Ishikawa (cell line): ENCODE measurements around the gene SLC25A26.

Experiments used
- CEBPB ChIP-seq: IDR thresholded peaks from 2 replicates; pipeline ENCODE4 v1.6.1; 2012
- CREB1 ChIP-seq: IDR thresholded peaks from 2 replicates; pipeline ENCODE4 v1.6.1; 2012; ENCODE audit warnings: low read depth
- EGR1 ChIP-seq: IDR thresholded peaks from 2 replicates; pipeline ENCODE4 v1.6.1; 2012
- EP300 ChIP-seq: IDR thresholded peaks from 2 replicates; pipeline ENCODE4 v1.6.1; 2012; ENCODE audit warnings: borderline replicate concordance
- FOXM1 ChIP-seq: IDR thresholded peaks from 2 replicates; pipeline ENCODE4 v1.6.1; 2012; ENCODE audit warnings: low read depth, borderline replicate concordance
- MAX ChIP-seq: IDR thresholded peaks from 2 replicates; pipeline ENCODE4 v1.6.1; 2012
- NFIC ChIP-seq: IDR thresholded peaks from 2 replicates; pipeline ENCODE4 v1.6.1; 2012
- RAD21 ChIP-seq: IDR thresholded peaks from 2 replicates; pipeline ENCODE4 v1.6.1; 2012; ENCODE audit warnings: low read depth
- REST ChIP-seq: IDR thresholded peaks from 2 replicates; pipeline ENCODE4 v1.6.1; 2012; ENCODE audit warnings: low read depth, mild to moderate bottlenecking
- TAF1 ChIP-seq: IDR thresholded peaks from 2 replicates; pipeline ENCODE4 v1.6.1; 2012; ENCODE audit warnings: low read depth, mild to moderate bottlenecking
- TCF12 ChIP-seq: IDR thresholded peaks from 2 replicates; pipeline ENCODE4 v1.6.1; 2012; ENCODE audit warnings: low read depth
- TEAD4 ChIP-seq: IDR thresholded peaks from 2 replicates; pipeline ENCODE4 v1.6.1; 2012
- USF1 ChIP-seq: IDR thresholded peaks from 2 replicates; pipeline ENCODE4 v1.6.1; 2012
- YY1 ChIP-seq: IDR thresholded peaks from 2 replicates; pipeline ENCODE4 v1.6.1; 2012; ENCODE audit warnings: low read depth
- ZBTB7A ChIP-seq: IDR thresholded peaks from 2 replicates; pipeline ENCODE4 v1.6.1; 2012; ENCODE audit warnings: low read depth

SLC25A26 gene

GRCh38 chr3:66405701-66406091 lies 184.9 kb downstream of the SLC25A26 start:
- no peak for TF ChIP-seq USF1
- no peak for TF ChIP-seq TEAD4
- no peak for TF ChIP-seq TAF1
- TF ChIP-seq RAD21 = no peak
- no peak for TF ChIP-seq CREB1
- no peak for TF ChIP-seq MAX
- no peak for TF ChIP-seq EP300
- TF ChIP-seq REST = no peak
- TF ChIP-seq TCF12 = no peak
- TF ChIP-seq NFIC = no peak
- TF ChIP-seq YY1 = no peak
- no peak for TF ChIP-seq CEBPB
- TF ChIP-seq EGR1 = no peak

GRCh38 chr3:66406163-66406562 lies 185.4 kb downstream of the SLC25A26 start:
- no peak for TF ChIP-seq REST
- no peak for TF ChIP-seq USF1
- no peak for TF ChIP-seq TAF1
- no peak for TF ChIP-seq EGR1
- TF ChIP-seq TEAD4 = no peak
- TF ChIP-seq MAX = no peak
- no peak for TF ChIP-seq CEBPB
- TF ChIP-seq YY1 = no peak
- no peak for TF ChIP-seq RAD21
- no peak for TF ChIP-seq EP300
- TF ChIP-seq TCF12 = no peak
- no peak for TF ChIP-seq FOXM1
- no peak for TF ChIP-seq CREB1
- TF ChIP-seq ZBTB7A = no peak
- no peak for TF ChIP-seq NFIC

GRCh38 chr3:66406831-66407610 lies 186.2 kb downstream of the SLC25A26 start:
- TF ChIP-seq RAD21 = no peak
- no peak for TF ChIP-seq NFIC
- TF ChIP-seq REST = no peak
- no peak for TF ChIP-seq USF1
- TF ChIP-seq CEBPB = no peak
- TF ChIP-seq YY1 = no peak
- no peak for TF ChIP-seq CREB1
- no peak for TF ChIP-seq ZBTB7A
- TF ChIP-seq TEAD4 = no peak
- no peak for TF ChIP-seq EGR1
- no peak for TF ChIP-seq TCF12
- no peak for TF ChIP-seq EP300
- no peak for TF ChIP-seq TAF1

- TF ChIP-seq EGR1 (no peak), RAD21 (peak; percentile 89), MAX (peak; percentile 42; the same call in 1 of the 2 replicates), USF1 (no peak)
These were observed 186.9 kb downstream of the SLC25A26 start for GRCh38 chr3:66407611-66408218.
